H9 (cell line): ENCODE results near the gene PKP3. TPM values are rescaled to one million over a fixed set of nuclear protein-coding genes. Genes with fewer than 3 reads are reported as not detected.
"Not testable (repeated sequence)": the region's sequence is repeated elsewhere in the genome, so short reads cannot be mapped to it uniquely, and the experiment has no call there.

Source experiments
- DNase-seq: peaks from one replicate; pipeline ENCODE4 v3.0.0-alpha.2; 2017
- H2AFZ ChIP-seq: one replicate; pipeline ENCODE4 v1.6.1; 2013; ENCODE audit warnings: mild to moderate bottlenecking, low read length, control low read depth, moderate library complexity
- H2AK5ac ChIP-seq: 2 replicates; pipeline ENCODE4 v1.6.1; 2013; ENCODE audit warnings: low read length, control low read depth, mixed read lengths; ENCODE audit not compliant: insufficient read length
- H2BK120ac ChIP-seq: one replicate; pipeline ENCODE4 v1.6.1; 2013; ENCODE audit warnings: low read depth, mild to moderate bottlenecking, low read length, control low read depth, inconsistent platforms; ENCODE audit not compliant: poor library complexity, severe bottlenecking
- H2BK12ac ChIP-seq: 2 replicates; pipeline ENCODE4 v1.6.1; 2013; ENCODE audit warnings: low read length, control low read depth, mixed read lengths, low read depth; ENCODE audit not compliant: insufficient read length
- H2BK15ac ChIP-seq: 2 replicates; pipeline ENCODE4 v1.6.1; 2013; ENCODE audit warnings: low read depth, low read length, control low read depth
- H2BK20ac ChIP-seq: one replicate; pipeline ENCODE4 v1.6.1; 2013; ENCODE audit warnings: low read depth, mild to moderate bottlenecking, low read length, control low read depth, inconsistent platforms; ENCODE audit not compliant: poor library complexity, severe bottlenecking
- H2BK5ac ChIP-seq: 2 replicates; pipeline ENCODE4 v1.6.1; 2013; ENCODE audit warnings: low read length, control low read depth, mixed read lengths; ENCODE audit not compliant: insufficient read length
- H3K14ac ChIP-seq: 2 replicates; pipeline ENCODE4 v1.6.1; 2013; ENCODE audit warnings: low read length, control low read depth; ENCODE audit not compliant: insufficient read depth
- H3K18ac ChIP-seq: 2 replicates; pipeline ENCODE4 v1.6.1; 2013; ENCODE audit warnings: low read depth, mild to moderate bottlenecking, mixed read lengths, low read length, control low read depth; ENCODE audit not compliant: insufficient read length
- H3K23ac ChIP-seq: 2 replicates; pipeline ENCODE4 v1.6.1; 2013; ENCODE audit warnings: low read length, control low read depth, mixed read lengths, low read depth; ENCODE audit not compliant: insufficient read length
- H3K23me2 ChIP-seq: 2 replicates; pipeline ENCODE4 v1.6.1; 2013; ENCODE audit warnings: low read depth, mild to moderate bottlenecking, mixed read lengths, low read length, control low read depth; ENCODE audit not compliant: insufficient read length, poor library complexity, severe bottlenecking
- H3K27ac ChIP-seq: 2 replicates; pipeline ENCODE4 v1.5.1; 2013; ENCODE audit warnings: low read length, control low read depth, mixed read lengths, low read depth; ENCODE audit not compliant: insufficient read length
- H3K27me3 ChIP-seq: 2 replicates; pipeline ENCODE4 v1.6.1; 2013; ENCODE audit warnings: low read length, control low read depth, inconsistent platforms; ENCODE audit not compliant: insufficient read depth
- H3K4ac ChIP-seq: 2 replicates; pipeline ENCODE4 v1.6.1; 2013; ENCODE audit warnings: low read depth, mild to moderate bottlenecking, control low read depth, inconsistent platforms, low read length, moderate library complexity
- H3K4me1 ChIP-seq: 2 replicates; pipeline ENCODE4 v1.6.1; 2013; ENCODE audit warnings: low read length, control low read depth, inconsistent platforms; ENCODE audit not compliant: insufficient read depth
- H3K4me2 ChIP-seq: 2 replicates; pipeline ENCODE4 v1.6.1; 2013; ENCODE audit warnings: low read length, control low read depth, mixed read lengths; ENCODE audit not compliant: insufficient read length, insufficient read depth
- H3K56ac ChIP-seq: 2 replicates; pipeline ENCODE4 v1.6.1; 2013; ENCODE audit warnings: low read depth, mild to moderate bottlenecking, mixed read lengths, low read length, control low read depth; ENCODE audit not compliant: insufficient read length
- H3K79me1 ChIP-seq: 2 replicates; pipeline ENCODE4 v1.6.1; 2013; ENCODE audit warnings: low read depth, mild to moderate bottlenecking, moderate library complexity, low read length, control low read depth, inconsistent platforms; ENCODE audit not compliant: insufficient read depth, poor library complexity, severe bottlenecking
- H3K79me2 ChIP-seq: 2 replicates; pipeline ENCODE4 v1.6.1; 2013; ENCODE audit warnings: low read length, control low read depth, inconsistent platforms; ENCODE audit not compliant: insufficient read depth
- H3K9ac ChIP-seq: 2 replicates; pipeline ENCODE4 v1.6.1; 2013; ENCODE audit warnings: low read length, control low read depth, mixed read lengths; ENCODE audit not compliant: insufficient read length; ENCODE audit errors: extremely low read depth
- H3K9me3 ChIP-seq: one replicate; pipeline ENCODE4 v1.6.1; 2013; ENCODE audit warnings: low read depth, low read length, inconsistent platforms; ENCODE audit not compliant: control insufficient read depth
- H3T11ph ChIP-seq: one replicate; pipeline ENCODE4 v1.6.1; 2013; ENCODE audit warnings: mild to moderate bottlenecking, low read length, control low read depth, inconsistent platforms
- H4K20me1 ChIP-seq: one replicate; pipeline ENCODE4 v1.6.1; 2013; ENCODE audit not compliant: control insufficient read depth, insufficient read length, insufficient read depth
- H4K5ac ChIP-seq: 2 replicates; pipeline ENCODE4 v1.6.1; 2013; ENCODE audit warnings: low read depth, mild to moderate bottlenecking, mixed read lengths, low read length, control low read depth; ENCODE audit not compliant: insufficient read length
- H4K8ac ChIP-seq: replicated peaks from 2 replicates; pipeline ENCODE4 v1.6.1; 2013; ENCODE audit warnings: low read length, control low read depth, mixed read lengths, low read depth; ENCODE audit not compliant: insufficient read length
- H4K91ac ChIP-seq: 2 replicates; pipeline ENCODE4 v1.6.1; 2013; ENCODE audit warnings: low read depth, mild to moderate bottlenecking, moderate library complexity, mixed read lengths, low read length, control low read depth; ENCODE audit not compliant: insufficient read length
- H3K27ac Mint-ChIP-seq, 3 experiments: 2 replicates in 2 of 3; 3 replicates in 1 of 3; pipeline ENCODE4 v1.8.0; 2020 to 2021; ENCODE audit warnings: mixed read lengths in 3 of 3, mild to moderate bottlenecking in 1 of 3, moderate library complexity in 1 of 3
- H3K27me3 Mint-ChIP-seq: 2 replicates; pipeline ENCODE4 v1.8.0; 2021; ENCODE audit warnings: low read depth, mild to moderate bottlenecking, moderate library complexity, mixed read lengths
- H3K36me3 Mint-ChIP-seq, 3 experiments: 2 replicates in 2 of 3; 3 replicates in 1 of 3; pipeline ENCODE4 v1.8.0; 2020 to 2021; ENCODE audit warnings: low read depth in 3 of 3, mixed read lengths in 3 of 3; ENCODE audit not compliant: insufficient read depth in 1 of 3
- H3K4me1 Mint-ChIP-seq, 2 experiments: 2 replicates each; pipeline ENCODE4 v1.8.0; 2020; ENCODE audit warnings: mixed read lengths in 2 of 2
- H3K4me3 Mint-ChIP-seq, 2 experiments: 2 replicates in 1 of 2; 3 replicates in 1 of 2; pipeline ENCODE4 v1.8.0; 2020 to 2021; ENCODE audit warnings: mild to moderate bottlenecking in 2 of 2, mixed read lengths in 2 of 2, moderate library complexity in 1 of 2
- H3K9me3 Mint-ChIP-seq, 2 experiments: 2 replicates in 1 of 2; 3 replicates in 1 of 2; pipeline ENCODE4 v1.8.0; 2020; ENCODE audit warnings: mild to moderate bottlenecking in 2 of 2, mixed read lengths in 2 of 2, moderate library complexity in 1 of 2
- WGBS: extraction: QIAGEN DNeasy Blood & Tissue Kit; methylation state at CpG from one replicate; pipeline ENCODE4 v1.1.7; 2013; ENCODE audit warnings: missing lambda C conversion rate, low lambda C conversion rate, mixed read lengths; ENCODE audit not compliant: insufficient read length; ENCODE audit errors: extremely low coverage; 5-methylcytosine and 5-hydroxymethylcytosine counted together
- total RNA-seq: library from RNA; stranded (reverse); gene quantifications from 2 replicates; pipeline ENCODE4 v1.2.1, GENCODE V29; 2021

The PKP3 gene
- total RNA-seq, 1 experiment from 2014 or later, result 41.7 TPM

GRCh38 chr11:411520-411919 is 17.5 kb downstream of the PKP3 start:
- not testable (repeated sequence) for H4K5ac ChIP-seq, H2BK12ac ChIP-seq, H3K27ac Mint-ChIP-seq, H3K23me2 ChIP-seq, H4K20me1 ChIP-seq, H4K8ac ChIP-seq, H3K9me3 ChIP-seq, H2BK20ac ChIP-seq, H2BK15ac ChIP-seq, H3K27me3 ChIP-seq, H2AK5ac ChIP-seq, H3K4me2 ChIP-seq, H3K14ac ChIP-seq, H3K56ac ChIP-seq, H3K36me3 Mint-ChIP-seq, H3K23ac ChIP-seq, H4K91ac ChIP-seq, H3T11ph ChIP-seq, H3K79me2 ChIP-seq, H3K4ac ChIP-seq, H2BK5ac ChIP-seq, H2BK120ac ChIP-seq, H2AFZ ChIP-seq, H3K4me1 ChIP-seq, H3K79me1 ChIP-seq, H3K9ac ChIP-seq, H3K4me3 Mint-ChIP-seq, DNase-seq, H3K9me3 Mint-ChIP-seq, H3K18ac ChIP-seq, H3K27me3 Mint-ChIP-seq, H3K27ac ChIP-seq
- no CpG with 5 or more reads among the region's 11 CpGs for WGBS
- H3K4me1 Mint-ChIP-seq, result peaks cover 12 to 21% of the 10 kb centered on the region in 2 experiments
